Measurements from ENCODE around the gene FAM83D.

FAM83D gene

GRCh38 chr20:38917657-38918056 is 8.6 kb upstream of the FAM83D start:
- Mint-ChIP-seq H3K4me1 (no peaks in the 10 kb centered on the region), H3K27ac (no peak overlapping the region), H3K4me3 (no peak overlapping the region), H3K36me3 (peaks cover 7% of the 10 kb centered on the region), H3K9me3 (no peaks in the 10 kb centered on the region), H3K27me3 (no peaks in the 10 kb centered on the region)

- no peaks in the 10 kb centered on the region for H3K9me3 Mint-ChIP-seq
- H3K27me3 Mint-ChIP-seq: no peaks in the 10 kb centered on the region
- no peaks in the 10 kb centered on the region for H3K4me1 Mint-ChIP-seq
- H3K4me3 Mint-ChIP-seq: no peak overlapping the region
- peaks cover 7% of the 10 kb centered on the region for H3K36me3 Mint-ChIP-seq
- no peak overlapping the region for H3K27ac Mint-ChIP-seq
Observed at GRCh38 chr20:38918172-38918571, 8.0 kb upstream of the FAM83D start.

GRCh38 chr20:38919683-38920082 is 6.5 kb upstream of the FAM83D start:
- Mint-ChIP-seq H3K27ac (no peak overlapping the region), H3K4me3 (no peak overlapping the region), H3K36me3 (peaks cover 6% of the 10 kb centered on the region), H3K27me3 (no peaks in the 10 kb centered on the region), H3K9me3 (no peaks in the 10 kb centered on the region), H3K4me1 (no peaks in the 10 kb centered on the region)

- H3K9me3 Mint-ChIP-seq: no peaks in the 10 kb centered on the region
- H3K27me3 Mint-ChIP-seq: no peaks in the 10 kb centered on the region
- H3K4me3 Mint-ChIP-seq: no peak overlapping the region
- peaks cover 5% of the 10 kb centered on the region for H3K4me1 Mint-ChIP-seq
- no peak overlapping the region for H3K27ac Mint-ChIP-seq
- H3K36me3 Mint-ChIP-seq: peaks cover 6% of the 10 kb centered on the region
Observed at GRCh38 chr20:38920411-38920810, 5.8 kb upstream of the FAM83D start.

- peaks cover 5% of the 10 kb centered on the region for H3K4me1 Mint-ChIP-seq
- no peak overlapping the region for H3K4me3 Mint-ChIP-seq
- peaks cover 6% of the 10 kb centered on the region for H3K36me3 Mint-ChIP-seq
- no peaks in the 10 kb centered on the region for H3K27me3 Mint-ChIP-seq
- no peaks in the 10 kb centered on the region for H3K9me3 Mint-ChIP-seq
- no peak overlapping the region for H3K27ac Mint-ChIP-seq
Observed at GRCh38 chr20:38920851-38921250, 5.4 kb upstream of the FAM83D start.

- H3K9me3 Mint-ChIP-seq: no peaks in the 10 kb centered on the region
- H3K27me3 Mint-ChIP-seq: no peaks in the 10 kb centered on the region
- H3K36me3 Mint-ChIP-seq: no peaks in the 10 kb centered on the region
- H3K27ac Mint-ChIP-seq: no peak overlapping the region
- peak overlapping the region; percentile 5 for H3K4me3 Mint-ChIP-seq
- H3K4me1 Mint-ChIP-seq: peaks cover 14% of the 10 kb centered on the region
Observed at GRCh38 chr20:38924718-38925117, 1.5 kb upstream of the FAM83D start.

- Mint-ChIP-seq H3K27me3 (no peaks in the 10 kb centered on the region), H3K4me1 (peaks cover 14% of the 10 kb centered on the region), H3K27ac (no peak overlapping the region), H3K9me3 (no peaks in the 10 kb centered on the region), H3K36me3 (no peaks in the 10 kb centered on the region), H3K4me3 (peak overlapping the region; percentile 80)
Observed at GRCh38 chr20:38926934-38927616, 858 bp downstream of the FAM83D start.

GRCh38 chr20:38927902-38928578 is 1.8 kb downstream of the FAM83D start:
- Mint-ChIP-seq H3K36me3 (no peaks in the 10 kb centered on the region), H3K27me3 (no peaks in the 10 kb centered on the region), H3K27ac (no peak overlapping the region), H3K4me1 (peaks cover 14% of the 10 kb centered on the region), H3K9me3 (no peaks in the 10 kb centered on the region), H3K4me3 (peak overlapping the region; percentile 80)

- no peak overlapping the region for H3K4me3 Mint-ChIP-seq
- no peaks in the 10 kb centered on the region for H3K36me3 Mint-ChIP-seq
- H3K9me3 Mint-ChIP-seq: no peaks in the 10 kb centered on the region
- H3K27me3 Mint-ChIP-seq: no peaks in the 10 kb centered on the region
- H3K4me1 Mint-ChIP-seq: peaks cover 10% of the 10 kb centered on the region
- no peak overlapping the region for H3K27ac Mint-ChIP-seq
Observed at GRCh38 chr20:38930242-38930569, 4.0 kb downstream of the FAM83D start.

- no peaks in the 10 kb centered on the region for H3K36me3 Mint-ChIP-seq
- H3K27me3 Mint-ChIP-seq: no peaks in the 10 kb centered on the region
- no peak overlapping the region for H3K4me3 Mint-ChIP-seq
- no peaks in the 10 kb centered on the region for H3K9me3 Mint-ChIP-seq
- H3K27ac Mint-ChIP-seq: no peak overlapping the region
- peaks cover 9% of the 10 kb centered on the region for H3K4me1 Mint-ChIP-seq
Observed at GRCh38 chr20:38931984-38932383, 5.8 kb downstream of the FAM83D start.

- Mint-ChIP-seq H3K4me1 (peaks cover 7% of the 10 kb centered on the region), H3K9me3 (no peaks in the 10 kb centered on the region), H3K36me3 (no peaks in the 10 kb centered on the region)
Observed at GRCh38 chr20:38932457-38933120, 6.4 kb downstream of the FAM83D start.

GRCh38 chr20:38934530-38934929 is 8.3 kb downstream of the FAM83D start:
- no peak overlapping the region for H3K4me3 Mint-ChIP-seq
- no peaks in the 10 kb centered on the region for H3K9me3 Mint-ChIP-seq
- no peaks in the 10 kb centered on the region for H3K4me1 Mint-ChIP-seq
- H3K27me3 Mint-ChIP-seq: no peaks in the 10 kb centered on the region
- no peaks in the 10 kb centered on the region for H3K36me3 Mint-ChIP-seq
- no peak overlapping the region for H3K27ac Mint-ChIP-seq

More at GRCh38 chr20:38932457-38933120, 6.4 kb downstream of the FAM83D start:
- Mint-ChIP-seq H3K27me3 (no peaks in the 10 kb centered on the region), H3K27ac (no peak overlapping the region), H3K4me3 (no peak overlapping the region)

GRCh38 chr20:38935285-38935684 is 9.1 kb downstream of the FAM83D start:
- no peaks in the 10 kb centered on the region for H3K9me3 Mint-ChIP-seq
- H3K4me1 Mint-ChIP-seq: no peaks in the 10 kb centered on the region
- no peak overlapping the region for H3K27ac Mint-ChIP-seq
- H3K27me3 Mint-ChIP-seq: no peaks in the 10 kb centered on the region
- H3K4me3 Mint-ChIP-seq: no peak overlapping the region
- no peaks in the 10 kb centered on the region for H3K36me3 Mint-ChIP-seq

- H3K9me3 Mint-ChIP-seq: no peaks in the 10 kb centered on the region
- H3K36me3 Mint-ChIP-seq: no peaks in the 10 kb centered on the region
- H3K27ac Mint-ChIP-seq: no peak overlapping the region
- H3K4me3 Mint-ChIP-seq: no peak overlapping the region
- no peaks in the 10 kb centered on the region for H3K4me1 Mint-ChIP-seq
- H3K27me3 Mint-ChIP-seq: no peaks in the 10 kb centered on the region
Observed at GRCh38 chr20:38935967-38936407, 9.8 kb downstream of the FAM83D start.

GRCh38 chr20:38937000-38937399 is 10.8 kb downstream of the FAM83D start:
- no peak overlapping the region for H3K4me3 Mint-ChIP-seq
- no peak overlapping the region for H3K27ac Mint-ChIP-seq
- no peaks in the 10 kb centered on the region for H3K27me3 Mint-ChIP-seq
- no peaks in the 10 kb centered on the region for H3K9me3 Mint-ChIP-seq
- H3K4me1 Mint-ChIP-seq: no peaks in the 10 kb centered on the region
- H3K36me3 Mint-ChIP-seq: no peaks in the 10 kb centered on the region

- Mint-ChIP-seq H3K27me3 (no peaks in the 10 kb centered on the region), H3K27ac (no peak overlapping the region), H3K9me3 (no peaks in the 10 kb centered on the region), H3K36me3 (no peaks in the 10 kb centered on the region), H3K4me1 (no peaks in the 10 kb centered on the region), H3K4me3 (no peak overlapping the region)
Observed at GRCh38 chr20:38937978-38938473, 11.8 kb downstream of the FAM83D start.

Data from activated naive CD4-positive, alpha-beta T cell treated with anti-CD3 and anti-CD28 coated beads, Interleukin-2, amount 50 U/mL, for 24 hours (primary cell).